Smooth muscle cell (in vitro differentiated cells): ENCODE results near the gene UGT1A7. TPM values are rescaled to one million over a fixed set of nuclear protein-coding genes. Genes with fewer than 3 reads are reported as not detected.

ENCODE experiments used
- DNase-seq: peaks from one replicate; lab custom pipeline; 2025; ENCODE audit not compliant: unreplicated experiment; lab: John Stamatoyannopoulos, UW
- H2AFZ ChIP-seq: fragments of 200-600 bp; sonication (generic); 2 replicates; pipeline ENCODE4 v1.6.0; 2016; ENCODE audit warnings: antibody characterized with exemption, low read depth, mild to moderate bottlenecking
- H3F3A ChIP-seq: fragments of 200-600 bp; sonication (generic); 2 replicates; pipeline ENCODE4 v1.6.0; 2017; ENCODE audit warnings: antibody characterized with exemption, low read depth
- H3K27ac ChIP-seq: fragments of 200-600 bp; sonication (generic); 2 replicates; pipeline ENCODE4 v1.5.1; 2016; ENCODE audit warnings: low read depth, mild to moderate bottlenecking
- H3K27me3 ChIP-seq: fragments of 200-600 bp; sonication (generic); 2 replicates; pipeline ENCODE4 v1.6.1; 2016; ENCODE audit warnings: low read depth, mild to moderate bottlenecking
- H3K36me3 ChIP-seq: fragments of 200-600 bp; sonication (generic); 2 replicates; pipeline ENCODE4 v1.5.1; 2016; ENCODE audit warnings: low read depth
- H3K4me1 ChIP-seq: fragments of 200-600 bp; sonication (generic); 2 replicates; pipeline ENCODE4 v1.5.1; 2016; ENCODE audit warnings: low read depth
- H3K4me2 ChIP-seq: fragments of 200-600 bp; sonication (generic); 2 replicates; pipeline ENCODE4 v1.6.0; 2016; ENCODE audit warnings: mild to moderate bottlenecking
- H3K4me3 ChIP-seq: fragments of 200-600 bp; sonication (generic); 2 replicates; pipeline ENCODE4 v1.5.1; 2016; ENCODE audit warnings: mild to moderate bottlenecking
- H3K79me2 ChIP-seq: fragments of 200-600 bp; sonication (generic); 2 replicates; pipeline ENCODE4 v1.6.0; 2016; ENCODE audit warnings: low read depth, mild to moderate bottlenecking
- H3K9ac ChIP-seq: fragments of 200-600 bp; sonication (generic); 2 replicates; pipeline ENCODE4 v1.6.0; 2016; ENCODE audit warnings: low read depth
- H3K9me3 ChIP-seq: fragments of 200-600 bp; sonication (generic); replicated peaks from 2 replicates; pipeline ENCODE4 v1.5.1; 2016; ENCODE audit warnings: low read depth
- H4K20me1 ChIP-seq: fragments of 200-600 bp; sonication (generic); 2 replicates; pipeline ENCODE4 v1.6.0; 2016; ENCODE audit warnings: low read depth
- WGBS: methylation state at CpG from one replicate; pipeline ENCODE4 v1.1.7; 2016; ENCODE audit warnings: low lambda C conversion rate; 5-methylcytosine and 5-hydroxymethylcytosine counted together
- polyA plus RNA-seq: library from polyadenylated mRNA; unstranded; fragments of >200 nt; fragmentation: Nextera tagmentation; extraction: Ambion mirVana; gene quantifications from 2 replicates; pipeline ENCODE4 v1.2.1, GENCODE V29; 2016
- total RNA-seq: library from RNA; depleted of rRNA; stranded (reverse); fragments of >200 nt; gene quantifications from 2 replicates; pipeline ENCODE4 v1.2.3, GENCODE V29; 2014
- TF ChIP-seq, protein P1 (sequence below): fragments of 200-600 bp; sonication (generic); IDR thresholded peaks from 2 replicates; pipeline ENCODE4 v1.5.1; 2017; ENCODE audit warnings: borderline replicate concordance, mild to moderate bottlenecking, antibody characterized with exemption; ENCODE audit not compliant: insufficient read depth, poor library complexity, severe bottlenecking

The UGT1A7 gene
- total and polyA plus RNA-seq, 2 experiments from 2014 or later = not detected

DNA sequence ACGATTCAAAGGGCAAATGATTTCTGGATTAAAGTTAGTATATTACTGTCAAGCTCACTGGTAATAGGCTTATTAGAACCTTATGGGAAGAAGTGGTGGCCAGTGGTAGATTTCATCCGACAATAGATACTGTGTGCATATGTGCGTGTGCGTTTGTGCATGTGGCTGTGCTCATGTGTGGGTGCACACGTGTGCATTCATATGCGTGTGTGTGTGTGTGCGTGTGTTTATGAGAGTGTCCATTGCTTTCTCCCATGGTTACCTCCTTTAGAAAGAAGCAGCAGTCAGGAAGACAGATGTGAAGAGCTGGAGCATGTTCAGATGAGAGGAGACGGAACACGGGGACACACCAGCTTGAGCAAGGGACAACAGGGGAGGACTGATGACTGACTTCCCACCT lies 87.6 kb downstream of the UGT1A7 start:
- H3K27ac ChIP-seq = no peak overlapping the region
- 93% methylated on average over 9 of the region's 9 CpGs for WGBS
- no peak overlapping the region for H3K4me3 ChIP-seq
- TF ChIP-seq, protein P1, sequence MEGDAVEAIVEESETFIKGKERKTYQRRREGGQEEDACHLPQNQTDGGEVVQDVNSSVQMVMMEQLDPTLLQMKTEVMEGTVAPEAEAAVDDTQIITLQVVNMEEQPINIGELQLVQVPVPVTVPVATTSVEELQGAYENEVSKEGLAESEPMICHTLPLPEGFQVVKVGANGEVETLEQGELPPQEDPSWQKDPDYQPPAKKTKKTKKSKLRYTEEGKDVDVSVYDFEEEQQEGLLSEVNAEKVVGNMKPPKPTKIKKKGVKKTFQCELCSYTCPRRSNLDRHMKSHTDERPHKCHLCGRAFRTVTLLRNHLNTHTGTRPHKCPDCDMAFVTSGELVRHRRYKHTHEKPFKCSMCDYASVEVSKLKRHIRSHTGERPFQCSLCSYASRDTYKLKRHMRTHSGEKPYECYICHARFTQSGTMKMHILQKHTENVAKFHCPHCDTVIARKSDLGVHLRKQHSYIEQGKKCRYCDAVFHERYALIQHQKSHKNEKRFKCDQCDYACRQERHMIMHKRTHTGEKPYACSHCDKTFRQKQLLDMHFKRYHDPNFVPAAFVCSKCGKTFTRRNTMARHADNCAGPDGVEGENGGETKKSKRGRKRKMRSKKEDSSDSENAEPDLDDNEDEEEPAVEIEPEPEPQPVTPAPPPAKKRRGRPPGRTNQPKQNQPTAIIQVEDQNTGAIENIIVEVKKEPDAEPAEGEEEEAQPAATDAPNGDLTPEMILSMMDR = no peak
- H3K79me2 ChIP-seq = no peaks in the 10 kb centered on the region
- no peaks in the 10 kb centered on the region for H3K27me3 ChIP-seq
- H3K4me2 ChIP-seq = no peak overlapping the region
- no peak for DNase-seq
- H3K36me3 ChIP-seq = no peaks in the 10 kb centered on the region
- H3K4me1 ChIP-seq = no peaks in the 10 kb centered on the region
- H3F3A ChIP-seq = no peaks in the 10 kb centered on the region
- H3K9ac ChIP-seq = no peak overlapping the region
- no peaks in the 10 kb centered on the region for H3K9me3 ChIP-seq
- no peaks in the 10 kb centered on the region for H4K20me1 ChIP-seq
- H2AFZ ChIP-seq = no peak overlapping the region

DNA sequence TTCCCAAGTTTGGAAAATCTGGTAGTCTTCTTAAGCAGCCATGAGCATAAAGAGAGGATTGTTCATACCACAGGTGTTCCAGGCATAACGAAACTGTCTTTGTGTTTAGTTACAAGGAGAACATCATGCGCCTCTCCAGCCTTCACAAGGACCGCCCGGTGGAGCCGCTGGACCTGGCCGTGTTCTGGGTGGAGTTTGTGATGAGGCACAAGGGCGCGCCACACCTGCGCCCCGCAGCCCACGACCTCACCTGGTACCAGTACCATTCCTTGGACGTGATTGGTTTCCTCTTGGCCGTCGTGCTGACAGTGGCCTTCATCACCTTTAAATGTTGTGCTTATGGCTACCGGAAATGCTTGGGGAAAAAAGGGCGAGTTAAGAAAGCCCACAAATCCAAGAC lies 90.5 kb downstream of the UGT1A7 start:
- Histone ChIP-seq H3K27ac (no peak overlapping the region), H3K79me2 (no peaks in the 10 kb centered on the region), H4K20me1 (no peaks in the 10 kb centered on the region), H3K9me3 (no peaks in the 10 kb centered on the region), H3K9ac (no peak overlapping the region), H3K4me1 (no peaks in the 10 kb centered on the region), H3K4me2 (no peak overlapping the region), H3K4me3 (no peak overlapping the region), H3K27me3 (no peaks in the 10 kb centered on the region), H3K36me3 (no peaks in the 10 kb centered on the region), H3F3A (no peaks in the 10 kb centered on the region), H2AFZ (no peak overlapping the region)
- WGBS = 91% methylated on average over 16 of the region's 16 CpGs
- TF ChIP-seq, protein P1 = no peak
- no peak for DNase-seq

GRCh38 chr2:233772583-233772982 lies 90.9 kb downstream of the UGT1A7 start:
- TF ChIP-seq, protein P1 = no peak
- Histone ChIP-seq H3F3A (no peaks in the 10 kb centered on the region), H3K27me3 (no peaks in the 10 kb centered on the region), H3K27ac (no peak overlapping the region), H3K4me1 (no peaks in the 10 kb centered on the region), H3K79me2 (no peaks in the 10 kb centered on the region), H2AFZ (no peak overlapping the region), H3K4me2 (no peak overlapping the region), H3K4me3 (no peak overlapping the region), H3K36me3 (no peaks in the 10 kb centered on the region), H4K20me1 (no peaks in the 10 kb centered on the region), H3K9ac (no peak overlapping the region), H3K9me3 (no peaks in the 10 kb centered on the region)
- WGBS = 79% methylated on average over 5 of the region's 5 CpGs
- DNase-seq = no peak

GRCh38 chr2:233773854-233774253 lies 92.2 kb downstream of the UGT1A7 start:
- H3K9ac ChIP-seq = no peak overlapping the region
- TF ChIP-seq, protein P1 = no peak
- no peak for DNase-seq
- no peaks in the 10 kb centered on the region for H3K27me3 ChIP-seq
- no peaks in the 10 kb centered on the region for H3K4me1 ChIP-seq
- 89% methylated on average over 5 of the region's 5 CpGs for WGBS
- no peaks in the 10 kb centered on the region for H4K20me1 ChIP-seq
- no peaks in the 10 kb centered on the region for H3K36me3 ChIP-seq
- no peak overlapping the region for H2AFZ ChIP-seq
- no peak overlapping the region for H3K27ac ChIP-seq
- no peaks in the 10 kb centered on the region for H3K9me3 ChIP-seq
- H3K4me3 ChIP-seq = no peak overlapping the region
- H3K4me2 ChIP-seq = no peak overlapping the region
- no peaks in the 10 kb centered on the region for H3F3A ChIP-seq
- no peaks in the 10 kb centered on the region for H3K79me2 ChIP-seq
